H1 (cell line): ENCODE data around the gene SERPINB5. TPM values are rescaled to one million over a fixed set of nuclear protein-coding genes. Genes with fewer than 3 reads are reported as not detected.

Experiments used
- CTCF ChIA-PET: fragments of 300-600 bp; sonication (Branson Sonifier 250); formaldehyde crosslinking; loops from one replicate; lab custom pipeline; 2021; ENCODE audit not compliant: partially characterized antibody; lab: Charles Lee
- POLR2A ChIA-PET: fragments of 300-600 bp; sonication (Branson Sonifier 250); formaldehyde crosslinking; loops from one replicate; lab custom pipeline; 2021; ENCODE audit warnings: inconsistent platforms; ENCODE audit not compliant: partially characterized antibody; lab: Charles Lee
- DNase-seq, 2 experiments: peaks; one replicate each; pipeline versions ENCODE4 v3.0.0 to v3.0.0-alpha.2; 2010 to 2022; ENCODE audit warnings: low spot score in 2 of 2, low read depth in 1 of 2, mixed read lengths in 1 of 2
- FAIRE-seq: peaks from 2 replicates; lab custom pipeline; 2011; peaks lifted over from hg19 to GRCh38; lab: Jason Lieb, UNC
- H2AFZ ChIP-seq: 2 replicates; pipeline ENCODE4 v1.8.1; 2012; ENCODE audit warnings: low read length, inconsistent platforms
- H2AK5ac ChIP-seq: 2 replicates; pipeline ENCODE4 v1.6.1; 2013; ENCODE audit warnings: low read depth, low read length
- H2BK120ac ChIP-seq: replicated peaks from 2 replicates; pipeline ENCODE3; 2013; ENCODE audit warnings: low read depth, low read length, inconsistent platforms
- H2BK12ac ChIP-seq: 2 replicates; pipeline ENCODE4 v1.6.1; 2013; ENCODE audit warnings: low read depth, low read length
- H2BK15ac ChIP-seq: 2 replicates; pipeline ENCODE4 v1.6.1; 2013; ENCODE audit warnings: low read length
- H2BK20ac ChIP-seq: 2 replicates; pipeline ENCODE4 v1.6.1; 2013; ENCODE audit warnings: low read length
- H2BK5ac ChIP-seq: 2 replicates; pipeline ENCODE4 v1.6.1; 2013; ENCODE audit warnings: low read depth, low read length
- H3K14ac ChIP-seq: 2 replicates; pipeline ENCODE4 v1.6.1; 2013; ENCODE audit warnings: inconsistent platforms; ENCODE audit not compliant: insufficient read length
- H3K18ac ChIP-seq: 2 replicates; pipeline ENCODE4 v1.6.1; 2013; ENCODE audit warnings: low read length; ENCODE audit errors: extremely low read depth
- H3K23ac ChIP-seq: 2 replicates; pipeline ENCODE4 v1.6.1; 2013; ENCODE audit warnings: inconsistent platforms; ENCODE audit not compliant: insufficient read length
- H3K23me2 ChIP-seq: 2 replicates; pipeline ENCODE4 v1.6.1; 2013; ENCODE audit warnings: low read depth, low read length
- H3K27ac ChIP-seq: 2 replicates; pipeline ENCODE4 v1.6.1; 2011; ENCODE audit warnings: low read depth, low read length, inconsistent platforms
- H3K27me3 ChIP-seq, 4 experiments: replicated peaks in 1 of 4; 1 replicate in 1 of 4; 2 replicates in 3 of 4; pipeline versions ENCODE4 v1.6.1 to v1.8.1; 2011 to 2013; ENCODE audit warnings: low read length in 3 of 4, mild to moderate bottlenecking in 3 of 4, inconsistent platforms in 2 of 4, mixed read lengths in 2 of 4, moderate library complexity in 1 of 4; ENCODE audit not compliant: control insufficient read depth in 3 of 4, insufficient read depth in 3 of 4; ENCODE audit errors: extremely low read depth in 1 of 4
- H3K36me3 ChIP-seq, 4 experiments: 2 replicates each; pipeline versions ENCODE4 v1.6.1 to v1.8.1; 2011 to 2013; ENCODE audit warnings: mild to moderate bottlenecking in 4 of 4, low read length in 3 of 4, moderate library complexity in 2 of 4, control low read depth in 1 of 4, inconsistent platforms in 1 of 4; ENCODE audit not compliant: insufficient read depth in 4 of 4, control insufficient read depth in 2 of 4
- H3K4ac ChIP-seq: replicated peaks from 2 replicates; pipeline ENCODE3; 2013; ENCODE audit warnings: low read length, low read depth, mixed read lengths, inconsistent platforms; ENCODE audit not compliant: insufficient read length
- H3K4me1 ChIP-seq, 4 experiments: replicated peaks in 1 of 4; 1 replicate in 1 of 4; 2 replicates in 3 of 4; pipeline versions ENCODE4 v1.6.1 to v1.8.1; 2011 to 2013; ENCODE audit warnings: low read length in 3 of 4, inconsistent platforms in 2 of 4, mixed read lengths in 1 of 4; ENCODE audit not compliant: insufficient read depth in 4 of 4, control insufficient read depth in 3 of 4
- H3K4me2 ChIP-seq, 2 experiments: 2 replicates each; pipeline versions ENCODE4 v1.6.1 to v1.8.1; 2011 to 2013; ENCODE audit warnings: low read depth in 2 of 2, low read length in 2 of 2, control low read depth in 1 of 2, inconsistent platforms in 1 of 2, mild to moderate bottlenecking in 1 of 2; ENCODE audit not compliant: insufficient read depth in 1 of 2
- H3K4me3 ChIP-seq, 4 experiments: fragments of 200-600, 300-600 bp in 1 of 4; sonication (generic), shearing (Covaris generic), sonication (Bioruptor Twin) in 1 of 4; 2 replicates each; pipeline versions ENCODE4 v1.5.1 to v1.8.1; 2011 to 2016; ENCODE audit warnings: low read length in 4 of 4, low read depth in 3 of 4, control low read depth in 2 of 4, inconsistent platforms in 2 of 4, mild to moderate bottlenecking in 2 of 4, mixed read lengths in 1 of 4, moderate library complexity in 1 of 4; ENCODE audit not compliant: insufficient read depth in 2 of 4; ENCODE audit errors: extremely low read depth in 1 of 4
- H3K56ac ChIP-seq: replicated peaks from 2 replicates; pipeline ENCODE3; 2013; ENCODE audit warnings: low read depth, mild to moderate bottlenecking, mixed read lengths, low read length, inconsistent platforms; ENCODE audit not compliant: insufficient read length
- H3K79me1 ChIP-seq: 2 replicates; pipeline ENCODE4 v1.6.1; 2013; ENCODE audit warnings: low read depth, low read length, control low read depth
- H3K79me2 ChIP-seq, 2 experiments: 2 replicates each; pipeline versions ENCODE4 v1.6.1 to v1.8.1; 2012 to 2013; ENCODE audit warnings: low read length in 2 of 2, mild to moderate bottlenecking in 2 of 2, inconsistent platforms in 1 of 2; ENCODE audit not compliant: insufficient read depth in 2 of 2, control insufficient read depth in 1 of 2
- H3K9ac ChIP-seq, 4 experiments: replicated peaks in 1 of 4; 1 replicate in 1 of 4; 2 replicates in 3 of 4; pipeline versions ENCODE4 v1.6.1 to v1.8.1; 2011 to 2013; ENCODE audit warnings: low read depth in 3 of 4, low read length in 3 of 4, control low read depth in 2 of 4, mild to moderate bottlenecking in 2 of 4, moderate library complexity in 2 of 4, inconsistent platforms in 1 of 4; ENCODE audit errors: extremely low read depth in 1 of 4
- H3K9me3 ChIP-seq, 2 experiments: 2 replicates each; pipeline versions ENCODE4 v1.6.1 to v1.8.1; 2012 to 2013; ENCODE audit warnings: mild to moderate bottlenecking in 2 of 2, moderate library complexity in 2 of 2, control low read depth in 1 of 2, inconsistent platforms in 1 of 2, low read depth in 1 of 2, low read length in 1 of 2, mixed read lengths in 1 of 2; ENCODE audit not compliant: insufficient read depth in 2 of 2
- H4K20me1 ChIP-seq, 2 experiments: replicated peaks in 1 of 2; 2 replicates each; pipeline versions ENCODE3 to v1.8.1; 2011 to 2013; ENCODE audit warnings: inconsistent platforms in 2 of 2, low read length in 2 of 2, mild to moderate bottlenecking in 1 of 2; ENCODE audit not compliant: insufficient read depth in 2 of 2, control insufficient read depth in 1 of 2
- H4K5ac ChIP-seq: 2 replicates; pipeline ENCODE4 v1.6.1; 2013; ENCODE audit warnings: low read length, low read depth, mixed read lengths, inconsistent platforms; ENCODE audit not compliant: insufficient read length
- H4K8ac ChIP-seq: 2 replicates; pipeline ENCODE4 v1.8.0; 2013; ENCODE audit warnings: mild to moderate bottlenecking, moderate library complexity, low read length, inconsistent platforms; ENCODE audit not compliant: insufficient read depth; ENCODE audit errors: extremely low read depth
- H4K91ac ChIP-seq: replicated peaks from 2 replicates; pipeline ENCODE3; 2013; ENCODE audit warnings: low read length, mixed read lengths, inconsistent platforms; ENCODE audit not compliant: insufficient read length
- CTBP2 ChIP-seq: IDR thresholded peaks from 2 replicates; pipeline ENCODE4 v1.7.0; 2011; ENCODE audit warnings: borderline replicate concordance, mild to moderate bottlenecking, moderate library complexity, mixed read lengths, low read length; ENCODE audit not compliant: insufficient read depth, insufficient read length
- PHF8 ChIP-seq: fragments of 200-600 bp; sonication (generic); conservative IDR thresholded peaks from 2 replicates; pipeline ENCODE4 v1.7.1; 2012; ENCODE audit warnings: low read depth, mild to moderate bottlenecking, inconsistent platforms, low read length, moderate library complexity
- WGBS, 2 experiments: shearing (Covaris generic) in 1 of 2; methylation state at CpG; one replicate each; pipeline versions ENCODE4 v1.1.6 to v1.1.7; 2013 to 2015; ENCODE audit warnings: low lambda C conversion rate in 2 of 2, mixed read lengths in 2 of 2, inconsistent platforms in 1 of 2, low coverage in 1 of 2, missing lambda C conversion rate in 1 of 2; ENCODE audit not compliant: insufficient replicate concordance in 2 of 2, insufficient coverage in 1 of 2, insufficient read length in 1 of 2; ENCODE audit errors: extremely low coverage in 1 of 2, missing lambda C conversion rate in 1 of 2; 5-methylcytosine and 5-hydroxymethylcytosine counted together
- polyA plus RNA-seq, 7 experiments: library from polyadenylated mRNA; depleted of rRNA in 3 of 7; stranded (reverse) in 5 of 7; unstranded in 2 of 7; fragments of >200 nt in 5 of 7; fragments of 200-250 nt in 2 of 7; gene quantifications; 1 replicate in 5 of 7; 2 replicates in 1 of 7; 4 replicates in 1 of 7; pipeline versions ENCODE4 v1.2.1 to v1.2.3, GENCODE V29; 2011 to 2013; ENCODE audit warnings: missing spikeins in 2 of 7, mixed read lengths in 2 of 7
- total RNA-seq: library from RNA; stranded (reverse); fragmentation: NEBNext Ultra II Directional; extraction: Animal tissue kit (Norgen Biotek cat#: 25700); gene quantifications from 2 replicates; pipeline ENCODE4 v1.2.1, GENCODE V29; 2021
- TF ChIP-seq, protein P1 (sequence below): IDR thresholded peaks from 2 replicates; pipeline ENCODE4 v1.6.1; 2012; ENCODE audit warnings: low read length, inconsistent platforms

The SERPINB5 gene
- total and polyA plus RNA-seq, 2 of the 8 experiments (the other 6 are each of a cell fraction or from before 2014, with no cell fraction given) = 0.03 TPM; not detected in 1

- TF ChIP-seq, protein P1, sequence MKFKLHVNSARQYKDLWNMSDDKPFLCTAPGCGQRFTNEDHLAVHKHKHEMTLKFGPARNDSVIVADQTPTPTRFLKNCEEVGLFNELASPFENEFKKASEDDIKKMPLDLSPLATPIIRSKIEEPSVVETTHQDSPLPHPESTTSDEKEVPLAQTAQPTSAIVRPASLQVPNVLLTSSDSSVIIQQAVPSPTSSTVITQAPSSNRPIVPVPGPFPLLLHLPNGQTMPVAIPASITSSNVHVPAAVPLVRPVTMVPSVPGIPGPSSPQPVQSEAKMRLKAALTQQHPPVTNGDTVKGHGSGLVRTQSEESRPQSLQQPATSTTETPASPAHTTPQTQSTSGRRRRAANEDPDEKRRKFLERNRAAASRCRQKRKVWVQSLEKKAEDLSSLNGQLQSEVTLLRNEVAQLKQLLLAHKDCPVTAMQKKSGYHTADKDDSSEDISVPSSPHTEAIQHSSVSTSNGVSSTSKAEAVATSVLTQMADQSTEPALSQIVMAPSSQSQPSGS = no peak
- TF ChIP-seq PHF8 (no peak), CTBP2 (no peak)
- H2BK12ac ChIP-seq = no peak overlapping the region
- no peak overlapping the region for H2BK120ac ChIP-seq
- no peaks in the 10 kb centered on the region for H3K79me1 ChIP-seq
- no peak overlapping the region for H3K23ac ChIP-seq
- WGBS, 2 experiments = 75% methylated on average over 2 of the region's 2 CpGs; no CpG with 5 or more reads in 1 of the 2 experiments
- FAIRE-seq (no peak), DNase-seq (no peak)
- H3K9me3 ChIP-seq = no peaks in the 10 kb centered on the region
- POLR2A ChIA-PET = interaction anchor here (1.3 kb wide), 1 partner anchor 16 kb away, joined by 3 read pairs; no protein-coding TSS in a partner anchor
- H4K91ac ChIP-seq = no peak overlapping the region
- no peak overlapping the region for H4K8ac ChIP-seq
- no peak overlapping the region for H3K4me3 ChIP-seq
- no peak overlapping the region for H3K14ac ChIP-seq
- H3K27ac ChIP-seq = no peak overlapping the region
- CTCF ChIA-PET = interaction anchor here (0.5 to 1.6 kb wide), 4 partner anchors 9 to 1849 kb away, joined by 3 to 10 read pairs (median 4); no protein-coding TSS in a partner anchor
- no peaks in the 10 kb centered on the region for H3K27me3 ChIP-seq
- H3K18ac ChIP-seq = no peak overlapping the region
- no peak overlapping the region for H2BK20ac ChIP-seq
- H3K23me2 ChIP-seq = no peaks in the 10 kb centered on the region
- H3K4ac ChIP-seq = no peak overlapping the region
- no peak overlapping the region for H4K5ac ChIP-seq
- H3K9ac ChIP-seq = no peak overlapping the region
- no peak overlapping the region for H2AFZ ChIP-seq
- H2AK5ac ChIP-seq = no peak overlapping the region
- no peak overlapping the region for H3K56ac ChIP-seq
- H4K20me1 ChIP-seq = no peaks in the 10 kb centered on the region
- H3K4me2 ChIP-seq = no peak overlapping the region
- H2BK5ac ChIP-seq = no peak overlapping the region
- H3K79me2 ChIP-seq = no peaks in the 10 kb centered on the region
- no peaks in the 10 kb centered on the region for H3K4me1 ChIP-seq
- H3K36me3 ChIP-seq = no peaks in the 10 kb centered on the region
- H2BK15ac ChIP-seq = no peak overlapping the region
Observed at GRCh38 chr18:63430526-63430925, 46.2 kb upstream of the SERPINB5 start.
